ENCODE results near the gene SLC45A3.

GRCh38 chr1:205666372-205667166 is 13.7 kb downstream of the SLC45A3 start:
- no peak for TF ChIP-seq CTCF (IDR thresholded peaks at IDR 0.05; ENCODE audit: low read depth, low read length, missing input control)
- TF ChIP-seq ATF3 (IDR thresholded peaks at IDR 0.05), result no peak
- TF ChIP-seq SP1 (IDR thresholded peaks at IDR 0.05), result no peak
- no peak for TF ChIP-seq ZBTB33 (IDR thresholded peaks at IDR 0.05)
- no peak for TF ChIP-seq MAX (IDR thresholded peaks at IDR 0.05)
- no peak for TF ChIP-seq FOXA2 (IDR thresholded peaks at IDR 0.05)
- TF ChIP-seq EGR1 (IDR thresholded peaks at IDR 0.05; ENCODE audit: low read depth in 2 of 2), result no peak
- TF ChIP-seq HNF4G (IDR thresholded peaks at IDR 0.05), result no peak

All from liver (tissue), 3 donors.